NCI-H526 (cell line): ENCODE data around the gene ARHGEF39.
"Not testable (repeated sequence)": the region's sequence is repeated elsewhere in the genome, so short reads cannot be mapped to it uniquely, and the experiment has no call there.

Experiments
- DNase-seq, 2 experiments: peaks; one replicate each; lab custom pipeline; 2025; lab: John Stamatoyannopoulos, UW

Gene ARHGEF39

GRCh38 chr9:35618854-35619799, 45.9 kb downstream of the ARHGEF39 start:
- no peak for DNase-seq

GRCh38 chr9:35618325-35618727, 46.7 kb downstream of the ARHGEF39 start, which contains the start of gene CD72:
Gene CD72, minus strand, starts transcription at chr9:35618413. Its CDS starts 110 bp downstream, at chr9:35618303.
- DNase-seq: no peak

- DNase-seq: no peak
These were observed 47.4 kb downstream of the ARHGEF39 start for GRCh38 chr9:35617548-35617947.

- peak; percentile 5 to 46 for DNase-seq
These were observed 48.1 kb downstream of the ARHGEF39 start for GRCh38 chr9:35616681-35617459.

DNA sequence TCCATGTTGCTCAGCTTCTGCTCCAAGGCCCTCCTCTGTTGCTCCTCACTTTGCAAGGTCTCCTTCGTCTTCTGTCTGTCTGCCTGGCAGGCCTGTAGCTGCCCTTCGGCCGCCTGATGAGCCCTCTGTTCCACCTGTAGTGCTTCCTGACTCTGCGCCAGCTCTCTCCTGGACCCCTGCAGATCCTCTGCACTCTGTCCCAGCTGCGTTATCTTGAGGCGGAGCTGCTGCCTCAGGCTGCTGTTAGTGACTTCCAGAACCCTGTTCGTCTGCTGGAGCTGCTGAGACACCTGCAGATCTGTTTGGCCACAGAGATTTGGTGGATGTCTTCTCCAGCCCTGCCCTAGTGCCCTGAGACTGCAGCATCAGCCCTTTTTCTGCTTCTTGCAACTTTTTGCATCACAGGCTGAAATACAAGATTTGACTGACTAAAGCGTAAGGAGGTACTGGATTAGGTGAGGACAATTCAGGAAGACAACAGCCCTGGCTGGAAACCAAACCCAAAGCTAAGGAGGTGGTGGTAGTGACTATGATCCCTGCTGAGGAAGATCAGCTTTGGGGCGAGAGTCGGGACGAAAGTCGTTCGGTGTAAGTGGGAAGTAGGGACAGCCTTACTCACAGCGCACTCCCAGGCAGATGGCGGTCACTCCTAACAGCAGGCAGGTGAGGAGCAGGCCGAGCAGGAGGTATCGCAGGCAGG, 48.9 kb downstream of the ARHGEF39 start:
- DNase-seq: no peak

DNA sequence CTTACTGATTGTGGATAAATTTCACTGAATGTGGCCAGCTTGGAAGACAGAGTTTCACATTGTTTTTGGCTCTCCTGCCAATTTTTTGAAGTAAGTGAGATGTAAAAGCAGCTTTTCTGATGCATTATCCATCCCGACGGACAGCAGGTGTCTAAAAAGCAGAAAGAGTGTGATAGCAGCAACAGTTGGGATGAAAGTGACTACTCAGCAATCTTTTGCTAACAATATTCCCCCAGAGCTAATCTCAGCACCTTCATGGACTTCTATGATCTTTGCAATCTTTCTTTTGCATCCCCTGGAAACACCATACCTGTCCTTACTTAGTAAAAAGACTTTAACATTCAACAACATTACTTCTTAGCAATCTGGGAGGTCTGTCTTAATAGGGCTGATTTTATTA, 52.2 kb downstream of the ARHGEF39 start:
- no peak for DNase-seq

DNA sequence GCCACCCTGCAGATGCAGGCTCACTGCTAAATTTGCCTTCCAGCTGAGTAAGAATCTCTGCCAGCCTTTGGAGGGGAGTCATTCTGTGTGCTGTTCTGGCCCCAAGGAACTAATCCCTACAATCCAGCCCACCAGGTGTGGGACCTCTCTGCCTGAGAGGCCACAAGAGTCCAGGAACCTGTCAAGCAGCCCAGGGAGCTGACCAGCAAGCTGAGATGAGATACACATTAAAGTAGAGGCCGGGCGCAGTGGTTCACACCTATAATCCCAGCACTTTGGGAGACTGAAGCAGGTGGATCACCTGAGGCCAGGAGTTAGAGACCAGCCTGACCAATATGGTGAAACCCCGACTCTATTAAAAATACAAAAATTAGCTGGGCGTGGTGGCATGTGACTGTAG, 52.9 kb downstream of the ARHGEF39 start:
- DNase-seq: not testable (repeated sequence)

DNA sequence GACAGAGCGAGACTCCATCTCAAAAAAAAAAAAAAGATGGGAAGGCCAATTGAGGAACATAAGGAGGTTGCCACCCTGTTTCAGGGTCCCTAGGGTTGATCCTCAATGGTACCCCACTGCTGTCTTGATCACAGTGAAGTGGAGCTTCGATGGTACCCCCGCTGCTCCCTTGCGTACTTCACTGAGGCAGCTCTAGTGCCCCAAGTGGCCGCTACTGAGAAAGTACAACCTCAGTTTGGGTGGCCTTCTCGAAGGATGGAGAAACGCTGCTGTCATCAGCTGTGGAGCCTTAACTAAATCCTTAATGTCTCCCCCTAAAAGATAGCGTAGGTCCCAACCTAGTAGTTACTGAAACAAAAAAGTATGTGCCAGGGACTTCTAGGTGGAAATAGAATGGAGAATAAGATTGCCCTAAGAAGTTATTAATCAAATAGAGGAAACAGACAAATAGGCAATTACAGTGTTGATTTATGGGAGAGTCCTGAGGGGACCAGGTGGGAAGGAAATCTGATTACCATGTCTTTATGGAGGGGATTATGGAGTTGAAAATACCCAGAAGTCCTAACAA, 53.7 kb downstream of the ARHGEF39 start:
- peak in 1 of 2 experiments; percentile 38 for DNase-seq

DNA sequence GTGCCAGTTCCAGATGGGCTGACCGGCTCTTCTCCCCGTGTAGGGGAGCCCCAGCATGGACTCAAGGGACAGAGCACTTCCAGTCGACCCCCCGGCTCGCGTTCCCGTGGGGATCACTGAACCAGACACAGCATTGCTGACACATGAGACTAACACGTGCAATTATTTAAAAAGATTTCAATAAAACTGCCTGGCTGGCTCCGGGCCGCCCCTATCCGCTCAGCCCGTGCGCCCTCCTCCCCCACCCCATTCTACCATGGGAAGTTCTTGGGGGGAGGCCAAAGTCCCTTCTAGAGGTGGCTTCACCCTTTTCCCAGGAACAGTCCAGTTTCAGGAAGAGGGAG, 55.2 kb downstream of the ARHGEF39 start:
- no peak for DNase-seq
